C4-2B (cell line): ENCODE data around the gene GDF2.

Experiments used
- H3K27ac ChIP-seq: fragments of 450-650 bp; 2 replicates; pipeline ENCODE4 v1.5.1; 2017
- ZFX ChIP-seq: fragments of 450-650 bp; IDR thresholded peaks from 2 replicates; pipeline ENCODE4 v1.6.1; 2017
- TF ChIP-seq, protein P1 (sequence below): fragments of 450-650 bp; conservative IDR thresholded peaks from 2 replicates; pipeline ENCODE4 v1.5.1; 2017; ENCODE audit warnings: mild to moderate bottlenecking

Gene GDF2

DNA sequence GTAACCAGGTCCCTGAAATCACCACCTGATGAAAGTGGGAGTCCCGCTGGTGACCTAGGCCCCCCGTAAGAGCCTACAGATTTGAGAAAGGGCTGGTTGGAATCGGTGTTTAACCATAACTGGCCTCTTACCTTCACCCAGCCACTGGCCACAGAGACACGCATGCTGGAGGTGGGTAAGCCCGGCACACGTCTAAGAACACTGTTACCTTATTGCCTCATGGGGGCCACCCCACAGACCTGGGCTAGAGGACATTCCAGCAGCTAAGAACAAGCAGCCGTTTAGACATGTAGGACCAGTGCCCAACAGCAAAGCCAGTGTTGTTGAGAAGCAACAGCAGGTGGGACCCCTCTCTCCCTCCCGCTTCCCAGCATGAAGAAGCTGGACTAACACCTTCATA, 2.5 kb upstream of the GDF2 start:
- no peak overlapping the region for H3K27ac ChIP-seq
- TF ChIP-seq ZFX, result no peak
- TF ChIP-seq, protein P1, sequence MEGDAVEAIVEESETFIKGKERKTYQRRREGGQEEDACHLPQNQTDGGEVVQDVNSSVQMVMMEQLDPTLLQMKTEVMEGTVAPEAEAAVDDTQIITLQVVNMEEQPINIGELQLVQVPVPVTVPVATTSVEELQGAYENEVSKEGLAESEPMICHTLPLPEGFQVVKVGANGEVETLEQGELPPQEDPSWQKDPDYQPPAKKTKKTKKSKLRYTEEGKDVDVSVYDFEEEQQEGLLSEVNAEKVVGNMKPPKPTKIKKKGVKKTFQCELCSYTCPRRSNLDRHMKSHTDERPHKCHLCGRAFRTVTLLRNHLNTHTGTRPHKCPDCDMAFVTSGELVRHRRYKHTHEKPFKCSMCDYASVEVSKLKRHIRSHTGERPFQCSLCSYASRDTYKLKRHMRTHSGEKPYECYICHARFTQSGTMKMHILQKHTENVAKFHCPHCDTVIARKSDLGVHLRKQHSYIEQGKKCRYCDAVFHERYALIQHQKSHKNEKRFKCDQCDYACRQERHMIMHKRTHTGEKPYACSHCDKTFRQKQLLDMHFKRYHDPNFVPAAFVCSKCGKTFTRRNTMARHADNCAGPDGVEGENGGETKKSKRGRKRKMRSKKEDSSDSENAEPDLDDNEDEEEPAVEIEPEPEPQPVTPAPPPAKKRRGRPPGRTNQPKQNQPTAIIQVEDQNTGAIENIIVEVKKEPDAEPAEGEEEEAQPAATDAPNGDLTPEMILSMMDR, result no peak

DNA sequence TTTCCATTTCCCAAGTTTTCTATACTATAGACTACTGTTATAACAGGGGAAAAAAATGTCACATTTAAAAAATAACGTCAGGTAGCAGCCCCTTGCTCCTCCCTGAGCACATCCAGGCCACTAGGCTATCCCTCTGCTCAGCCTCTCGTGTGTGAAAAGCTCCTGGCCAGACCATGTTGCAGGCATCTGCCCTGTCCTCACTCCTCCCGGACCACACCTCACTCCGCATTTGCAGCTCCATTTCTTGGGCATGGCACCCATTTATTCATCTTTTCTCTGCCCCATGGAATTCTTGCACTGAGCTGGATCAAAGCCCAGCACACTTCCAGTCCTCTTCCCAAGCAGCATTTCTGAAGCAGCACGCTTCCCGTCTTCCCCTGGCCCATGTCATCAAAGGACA, 1.4 kb upstream of the GDF2 start:
- no peak overlapping the region for H3K27ac ChIP-seq
- TF ChIP-seq, protein P1, result no peak
- TF ChIP-seq ZFX, result no peak

DNA sequence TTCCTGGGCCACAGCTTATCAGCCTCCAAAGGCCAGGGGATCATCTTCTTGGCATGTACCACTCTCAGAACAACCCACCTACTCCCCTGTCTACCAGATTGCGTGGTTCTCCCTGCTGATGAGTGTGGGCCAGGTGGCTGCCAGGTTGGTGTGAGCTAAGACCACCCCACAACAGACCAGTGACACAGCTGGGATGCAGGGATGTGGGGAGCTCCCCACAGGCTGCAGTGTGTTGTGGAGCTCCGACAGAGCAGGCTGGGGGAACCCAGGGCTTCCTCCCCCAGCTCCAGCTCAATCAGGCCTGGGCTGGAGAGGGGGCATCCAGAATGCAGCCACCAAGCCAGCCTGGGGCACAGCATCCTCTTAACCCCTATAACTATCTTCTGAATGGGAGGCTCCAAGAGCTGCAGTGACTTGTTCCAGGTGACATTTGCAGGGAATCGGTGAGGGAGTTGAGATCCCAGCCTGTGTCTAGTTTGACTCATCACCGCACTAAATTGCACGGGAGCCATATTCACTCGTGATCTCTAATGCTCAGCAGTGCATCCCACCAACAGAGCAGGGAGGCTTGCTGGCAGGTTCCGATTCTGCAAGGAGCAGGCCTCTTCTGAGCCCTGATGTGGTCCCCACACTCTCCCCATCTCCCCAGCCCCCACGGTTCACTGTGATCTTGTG, 596 bp upstream of the GDF2 start:
- no peak overlapping the region for H3K27ac ChIP-seq
- TF ChIP-seq, protein P1, result no peak
- no peak for TF ChIP-seq ZFX

DNA sequence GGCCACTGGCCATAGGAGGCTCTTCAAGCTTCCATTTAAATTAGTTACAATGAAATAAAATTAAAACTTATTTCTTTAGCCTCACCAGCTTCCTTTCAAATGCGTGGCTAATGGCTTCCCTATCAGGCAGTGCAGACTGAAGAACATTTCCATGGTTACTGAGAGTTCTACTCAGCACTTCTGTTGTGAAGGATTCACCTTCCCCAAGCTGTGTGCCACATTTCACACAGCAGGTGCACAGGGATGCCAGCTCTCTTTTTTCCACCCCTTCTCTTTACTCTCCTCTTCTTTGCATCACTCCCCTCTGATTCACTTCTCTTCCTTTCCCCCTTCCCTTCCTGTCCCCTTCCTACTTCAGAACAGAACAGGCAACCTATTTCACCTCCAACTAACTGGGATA, 833 bp downstream of the GDF2 start:
- H3K27ac ChIP-seq, result no peak overlapping the region
- TF ChIP-seq, protein P1, result no peak
- TF ChIP-seq ZFX, result no peak

DNA sequence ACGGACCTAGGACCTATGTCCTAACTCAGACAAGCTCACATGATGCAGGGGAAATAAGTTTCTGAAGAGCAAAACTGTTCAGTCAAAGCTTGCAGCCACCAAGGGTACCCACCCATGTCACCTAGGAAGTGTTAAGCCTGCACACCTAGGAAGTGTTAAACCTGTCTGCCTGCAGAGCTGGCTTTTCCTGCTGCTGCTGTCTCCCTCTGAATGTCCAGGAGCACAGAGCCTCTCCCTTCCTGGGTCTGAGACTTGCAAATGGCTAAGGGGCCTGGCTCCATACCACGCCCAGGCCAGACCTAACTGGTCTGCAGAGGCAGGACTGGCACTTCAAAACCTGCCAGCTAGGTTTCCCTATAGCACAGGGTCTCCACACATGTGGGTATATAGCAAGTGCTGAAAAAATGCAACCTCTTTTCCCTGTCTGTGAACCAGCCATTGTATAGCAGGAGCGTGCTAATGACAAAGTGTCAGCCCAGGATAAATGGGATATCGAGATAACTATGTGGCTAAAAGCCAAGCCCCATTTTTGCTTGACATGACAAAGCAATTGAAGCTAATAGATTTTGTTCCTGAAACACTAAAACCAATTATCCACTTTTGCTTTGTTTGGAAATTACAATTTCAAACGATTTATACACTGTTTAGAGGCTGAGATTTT, 1.5 kb downstream of the GDF2 start:
- H3K27ac ChIP-seq, result no peak overlapping the region
- no peak for TF ChIP-seq ZFX
- TF ChIP-seq, protein P1, result no peak

DNA sequence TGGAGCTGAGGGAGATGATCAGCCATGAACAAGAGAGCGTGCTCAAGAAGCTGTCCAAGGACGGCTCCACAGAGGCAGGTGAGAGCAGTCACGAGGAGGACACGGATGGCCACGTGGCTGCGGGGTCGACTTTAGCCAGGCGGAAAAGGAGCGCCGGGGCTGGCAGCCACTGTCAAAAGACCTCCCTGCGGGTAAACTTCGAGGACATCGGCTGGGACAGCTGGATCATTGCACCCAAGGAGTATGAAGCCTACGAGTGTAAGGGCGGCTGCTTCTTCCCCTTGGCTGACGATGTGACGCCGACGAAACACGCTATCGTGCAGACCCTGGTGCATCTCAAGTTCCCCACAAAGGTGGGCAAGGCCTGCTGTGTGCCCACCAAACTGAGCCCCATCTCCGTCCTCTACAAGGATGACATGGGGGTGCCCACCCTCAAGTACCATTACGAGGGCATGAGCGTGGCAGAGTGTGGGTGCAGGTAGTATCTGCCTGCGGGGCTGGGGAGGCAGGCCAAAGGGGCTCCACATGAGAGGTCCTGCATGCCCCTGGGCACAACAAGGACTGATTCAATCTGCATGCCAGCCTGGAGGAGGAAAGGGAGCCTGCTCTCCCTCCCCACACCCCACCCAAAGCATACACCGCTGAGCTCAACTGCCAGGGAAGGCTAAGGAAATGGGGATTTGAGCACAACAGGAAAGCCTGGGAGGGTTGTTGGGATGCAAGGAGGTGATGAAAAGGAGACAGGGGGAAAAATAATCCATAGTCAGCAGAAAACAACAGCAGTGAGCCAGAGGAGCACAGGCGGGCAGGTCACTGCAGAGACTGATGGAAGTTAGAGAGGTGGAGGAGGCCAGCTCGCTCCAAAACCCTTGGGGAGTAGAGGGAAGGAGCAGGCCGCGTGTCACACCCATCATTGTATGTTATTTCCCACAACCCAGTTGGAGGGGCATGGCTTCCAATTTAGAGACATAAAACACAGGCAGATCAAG, 3.3 kb downstream of the GDF2 start:
- H3K27ac ChIP-seq, result no peak overlapping the region
- TF ChIP-seq ZFX, result no peak
- TF ChIP-seq, protein P1, result no peak
